Heart left ventricle (tissue), 13 donors: ENCODE results near the gene KIRREL3.

Source experiments
- POLR2A ChIP-seq, 2 donors: fragments of 450-650 bp; IDR thresholded peaks; one replicate each; pipeline ENCODE4 v1.6.1; 2017; ENCODE audit warnings: antibody characterized with exemption in 2 of 2, mild to moderate bottlenecking in 2 of 2, moderate library complexity in 2 of 2
- TF ChIP-seq, protein P1 (sequence below), 12 donors: fragments of 200-600 bp; sonication (generic) in 4 of 12; IDR thresholded peaks; one replicate each; pipeline versions ENCODE4 v1.5.0 to v1.8.0; 2018 to 2022; ENCODE audit warnings: antibody characterized with exemption in 12 of 12, mild to moderate bottlenecking in 5 of 12
- donor health status: ischemic (EF 13 %, LVEDD 7.1; RV severe dilation, severe dysfunction).
- donor health status: DM: no; HTN: yes; CAD: no.
- donor health status: DM: no; HTN: no; CAD: no.
- donor health status: ischemic (EF 25% LVEDD 6.9; RV normal size, moderate dysfunction).
- donor health status: ischemic (EF 25% LVEDD 5.7; RV mildly dilated, moderate dysfunction).
- donor health status: ischemic (EF 35%, LVEDD 5.7; RV mildly dilated, moderate dysfunction).
- donor health status: nonischemic (EF 11% LVEDD 7.7; RV severe dilation, severe dysfunction).
- donor health status: DM: yes; HTN: yes; CAD: no.
- donor health status: PGD.
- donor health status: ischemic (EF 29% LVEDD 5.4; RV normal size, mild dysfunction).
- donor health status: nonischemic (EF 23%, LVEDD 6.1; RV moderate dilation, normal function).

- TF ChIP-seq, protein P1, sequence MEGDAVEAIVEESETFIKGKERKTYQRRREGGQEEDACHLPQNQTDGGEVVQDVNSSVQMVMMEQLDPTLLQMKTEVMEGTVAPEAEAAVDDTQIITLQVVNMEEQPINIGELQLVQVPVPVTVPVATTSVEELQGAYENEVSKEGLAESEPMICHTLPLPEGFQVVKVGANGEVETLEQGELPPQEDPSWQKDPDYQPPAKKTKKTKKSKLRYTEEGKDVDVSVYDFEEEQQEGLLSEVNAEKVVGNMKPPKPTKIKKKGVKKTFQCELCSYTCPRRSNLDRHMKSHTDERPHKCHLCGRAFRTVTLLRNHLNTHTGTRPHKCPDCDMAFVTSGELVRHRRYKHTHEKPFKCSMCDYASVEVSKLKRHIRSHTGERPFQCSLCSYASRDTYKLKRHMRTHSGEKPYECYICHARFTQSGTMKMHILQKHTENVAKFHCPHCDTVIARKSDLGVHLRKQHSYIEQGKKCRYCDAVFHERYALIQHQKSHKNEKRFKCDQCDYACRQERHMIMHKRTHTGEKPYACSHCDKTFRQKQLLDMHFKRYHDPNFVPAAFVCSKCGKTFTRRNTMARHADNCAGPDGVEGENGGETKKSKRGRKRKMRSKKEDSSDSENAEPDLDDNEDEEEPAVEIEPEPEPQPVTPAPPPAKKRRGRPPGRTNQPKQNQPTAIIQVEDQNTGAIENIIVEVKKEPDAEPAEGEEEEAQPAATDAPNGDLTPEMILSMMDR (IDR thresholded peaks at IDR 0.05) = no peak
- TF ChIP-seq POLR2A (IDR thresholded peaks at IDR 0.05) = no peak
Measured at GRCh38 chr11:126753990-126754389, 246.6 kb downstream of the KIRREL3 start.
